ENCODE measurements around the gene CD81. TPM values are rescaled to one million over a fixed set of nuclear protein-coding genes. Genes with fewer than 3 reads are reported as not detected.

Gene CD81
- total and polyA plus RNA-seq, 10 of the 15 experiments (the other 5 are each of a cell fraction or from before 2014, with no cell fraction given), result 2.0 to 145 (median 57.2) TPM

DNA sequence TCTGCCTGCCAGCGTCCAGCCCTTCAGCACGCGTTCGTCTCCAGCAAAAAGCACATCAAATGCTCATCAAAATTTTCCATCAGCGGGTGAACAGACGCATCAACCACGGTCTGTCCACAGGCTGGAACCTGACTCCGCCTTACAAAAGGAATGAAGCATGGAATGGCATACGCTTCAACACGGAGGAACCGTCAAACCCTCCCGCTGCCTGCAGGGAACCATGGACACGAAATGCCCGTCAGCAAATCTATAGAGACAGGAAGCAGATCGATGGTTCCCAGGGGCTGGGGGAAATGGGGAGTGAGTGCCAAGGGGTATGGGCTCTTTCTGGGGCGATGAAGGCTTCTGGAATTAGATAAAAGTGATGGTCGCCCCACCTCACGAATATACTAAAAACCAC is 39.7 kb downstream of the CD81 start (continued):
- no peak for TF ChIP-seq SMARCA5 (IDR thresholded peaks at IDR 0.05)
- TF ChIP-seq, protein P1, sequence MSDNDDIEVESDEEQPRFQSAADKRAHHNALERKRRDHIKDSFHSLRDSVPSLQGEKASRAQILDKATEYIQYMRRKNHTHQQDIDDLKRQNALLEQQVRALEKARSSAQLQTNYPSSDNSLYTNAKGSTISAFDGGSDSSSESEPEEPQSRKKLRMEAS (IDR thresholded peaks at IDR 0.05; ENCODE audit: low read depth, low read length), result no peak
- no peak for TF ChIP-seq MEF2A (IDR thresholded peaks at IDR 0.05; ENCODE audit: insufficient read depth, low read depth, low read length)
- no peak for TF ChIP-seq BRCA1 (IDR thresholded peaks at IDR 0.05; ENCODE audit: low read depth, low read length)

DNA sequence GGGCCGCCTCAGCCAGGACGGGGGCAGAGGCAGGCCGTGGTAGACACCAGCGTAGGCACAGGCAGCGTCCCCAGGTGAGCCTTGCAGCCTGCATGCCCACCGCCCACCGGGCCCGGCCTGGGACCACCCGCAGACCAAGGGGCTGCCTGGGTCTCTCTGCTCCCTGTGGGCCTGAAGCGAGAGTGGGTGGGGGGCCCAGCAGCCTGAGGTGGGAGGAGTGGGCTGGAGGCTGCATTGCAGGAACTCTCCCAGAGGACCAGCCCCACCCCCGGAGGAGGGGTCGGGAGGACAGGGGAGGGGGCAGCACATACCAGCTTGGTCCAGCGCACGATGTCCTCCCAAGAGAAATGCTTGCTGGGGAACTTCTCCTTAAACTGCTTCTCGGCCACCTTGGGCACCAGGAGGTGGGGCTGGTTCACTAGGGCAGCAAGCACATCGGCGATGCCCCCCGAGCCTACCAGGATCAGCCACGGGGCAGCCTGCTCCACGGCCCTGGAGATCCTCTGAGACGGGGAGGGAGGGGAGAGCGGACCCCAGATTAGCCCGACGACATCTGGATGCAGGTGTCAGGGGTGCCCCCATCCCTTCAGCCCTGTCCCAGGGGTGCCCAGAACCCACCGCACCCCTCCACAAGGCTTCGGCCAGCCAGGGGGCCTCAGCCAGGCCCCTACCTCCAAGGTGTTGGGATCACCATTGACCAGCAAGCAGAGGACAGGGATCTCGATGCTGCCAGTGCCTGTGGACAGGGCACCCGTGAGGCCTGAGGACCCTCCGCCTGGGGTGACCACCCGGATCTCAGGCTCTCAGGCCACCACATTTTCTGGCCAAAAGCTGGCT is 41.0 kb downstream of the CD81 start:
- ChIA-PET CTCF (interaction anchor here (9.5 kb wide), 1 partner anchor 116 kb away, joined by 271 read pairs; the partner anchor contains the start of genes C11orf21 and TSPAN32), RAD21 (ENCODE audit: unreplicated experiment) (interaction anchor here (1.0 to 7.3 kb wide), 2 partner anchors 109 to 114 kb away, joined by 3 to 187 read pairs; partner anchors contain the start of genes C11orf21 and TSPAN32), SMC1A (ENCODE audit: uncharacterized antibody, unreplicated experiment) (interaction anchor here (1.0 to 3.4 kb wide), 2 partner anchors 112 to 117 kb away, joined by 3 to 60 read pairs; no protein-coding TSS in a partner anchor), POLR2A (no interaction called here)
- no peak for ATAC-seq
- no peak overlapping the region for H3K4me2 ChIP-seq (ENCODE audit: control insufficient read depth, insufficient read depth)
- no peaks in the 10 kb centered on the region for H3K79me2 ChIP-seq (ENCODE audit: control insufficient read depth, insufficient read depth, low read length)
- no peaks in the 10 kb centered on the region for H4K20me1 ChIP-seq (ENCODE audit: control insufficient read depth, insufficient read depth)
- BruUV-seq (replicated peaks), result no TSS peak
- no peaks in the 10 kb centered on the region for H3K9me3 ChIP-seq (replicated peaks; ENCODE audit: control insufficient read depth, insufficient read depth, low read length)
- H3K4me1 ChIP-seq (ENCODE audit: control insufficient read depth, insufficient read depth, low read length), result no peaks in the 10 kb centered on the region
- H3K9ac ChIP-seq (ENCODE audit: control insufficient read depth, insufficient read depth, low read length), result no peak overlapping the region
- no peak for FAIRE-seq
- H2AFZ ChIP-seq (ENCODE audit: control insufficient read depth, low read depth, low read length), result no peak overlapping the region
- TF ChIP-seq, protein P2, sequence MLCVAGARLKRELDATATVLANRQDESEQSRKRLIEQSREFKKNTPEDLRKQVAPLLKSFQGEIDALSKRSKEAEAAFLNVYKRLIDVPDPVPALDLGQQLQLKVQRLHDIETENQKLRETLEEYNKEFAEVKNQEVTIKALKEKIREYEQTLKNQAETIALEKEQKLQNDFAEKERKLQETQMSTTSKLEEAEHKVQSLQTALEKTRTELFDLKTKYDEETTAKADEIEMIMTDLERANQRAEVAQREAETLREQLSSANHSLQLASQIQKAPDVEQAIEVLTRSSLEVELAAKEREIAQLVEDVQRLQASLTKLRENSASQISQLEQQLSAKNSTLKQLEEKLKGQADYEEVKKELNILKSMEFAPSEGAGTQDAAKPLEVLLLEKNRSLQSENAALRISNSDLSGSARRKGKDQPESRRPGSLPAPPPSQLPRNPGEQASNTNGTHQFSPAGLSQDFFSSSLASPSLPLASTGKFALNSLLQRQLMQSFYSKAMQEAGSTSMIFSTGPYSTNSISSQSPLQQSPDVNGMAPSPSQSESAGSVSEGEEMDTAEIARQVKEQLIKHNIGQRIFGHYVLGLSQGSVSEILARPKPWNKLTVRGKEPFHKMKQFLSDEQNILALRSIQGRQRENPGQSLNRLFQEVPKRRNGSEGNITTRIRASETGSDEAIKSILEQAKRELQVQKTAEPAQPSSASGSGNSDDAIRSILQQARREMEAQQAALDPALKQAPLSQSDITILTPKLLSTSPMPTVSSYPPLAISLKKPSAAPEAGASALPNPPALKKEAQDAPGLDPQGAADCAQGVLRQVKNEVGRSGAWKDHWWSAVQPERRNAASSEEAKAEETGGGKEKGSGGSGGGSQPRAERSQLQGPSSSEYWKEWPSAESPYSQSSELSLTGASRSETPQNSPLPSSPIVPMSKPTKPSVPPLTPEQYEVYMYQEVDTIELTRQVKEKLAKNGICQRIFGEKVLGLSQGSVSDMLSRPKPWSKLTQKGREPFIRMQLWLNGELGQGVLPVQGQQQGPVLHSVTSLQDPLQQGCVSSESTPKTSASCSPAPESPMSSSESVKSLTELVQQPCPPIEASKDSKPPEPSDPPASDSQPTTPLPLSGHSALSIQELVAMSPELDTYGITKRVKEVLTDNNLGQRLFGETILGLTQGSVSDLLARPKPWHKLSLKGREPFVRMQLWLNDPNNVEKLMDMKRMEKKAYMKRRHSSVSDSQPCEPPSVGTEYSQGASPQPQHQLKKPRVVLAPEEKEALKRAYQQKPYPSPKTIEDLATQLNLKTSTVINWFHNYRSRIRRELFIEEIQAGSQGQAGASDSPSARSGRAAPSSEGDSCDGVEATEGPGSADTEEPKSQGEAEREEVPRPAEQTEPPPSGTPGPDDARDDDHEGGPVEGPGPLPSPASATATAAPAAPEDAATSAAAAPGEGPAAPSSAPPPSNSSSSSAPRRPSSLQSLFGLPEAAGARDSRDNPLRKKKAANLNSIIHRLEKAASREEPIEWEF (IDR thresholded peaks at IDR 0.05; ENCODE audit: insufficient replicate concordance, low read depth, low read length), result no peak
- TF ChIP-seq PAX8 (IDR thresholded peaks at IDR 0.05) (no peak), SP1 (IDR thresholded peaks at IDR 0.05; ENCODE audit: low read depth, low read length) (no peak), WRNIP1 (IDR thresholded peaks at IDR 0.05; ENCODE audit: borderline replicate concordance, low read depth, low read length) (no peak), TBL1XR1 (IDR thresholded peaks at IDR 0.05; ENCODE audit: low read depth, low read length) (no peak), MEF2A (IDR thresholded peaks at IDR 0.05; ENCODE audit: insufficient read depth, low read depth, low read length) (no peak), TCF12 (IDR thresholded peaks at IDR 0.05; ENCODE audit: low read depth, low read length) (no peak)
- TF ChIP-seq, protein P3, sequence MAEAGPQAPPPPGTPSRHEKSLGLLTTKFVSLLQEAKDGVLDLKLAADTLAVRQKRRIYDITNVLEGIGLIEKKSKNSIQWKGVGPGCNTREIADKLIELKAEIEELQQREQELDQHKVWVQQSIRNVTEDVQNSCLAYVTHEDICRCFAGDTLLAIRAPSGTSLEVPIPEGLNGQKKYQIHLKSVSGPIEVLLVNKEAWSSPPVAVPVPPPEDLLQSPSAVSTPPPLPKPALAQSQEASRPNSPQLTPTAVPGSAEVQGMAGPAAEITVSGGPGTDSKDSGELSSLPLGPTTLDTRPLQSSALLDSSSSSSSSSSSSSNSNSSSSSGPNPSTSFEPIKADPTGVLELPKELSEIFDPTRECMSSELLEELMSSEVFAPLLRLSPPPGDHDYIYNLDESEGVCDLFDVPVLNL (IDR thresholded peaks at IDR 0.05; ENCODE audit: low read depth, low read length), result no peak
- DNase-seq (ENCODE audit: low read depth, low spot score), result no peak
- intact Hi-C loops (cut with micrococcal nuclease; ENCODE audit: unreplicated experiment) (no loop called here), in situ Hi-C loops (cut with MboI) (loop anchor here (5.0 kb wide), 2 partner anchors 106 to 216 kb away; no protein-coding TSS in a partner anchor)
- no peaks in the 10 kb centered on the region for H3K27me3 ChIP-seq (replicated peaks in 1 of 2; ENCODE audit: control insufficient read depth in 2 of 2, insufficient read depth in 2 of 2, low read length in 1 of 2)
- no peak overlapping the region for H3K4me3 ChIP-seq
- H3K27ac ChIP-seq (ENCODE audit: control insufficient read depth, insufficient read depth), result no peak overlapping the region
- no peaks in the 10 kb centered on the region for H3K36me3 ChIP-seq (ENCODE audit: control insufficient read depth in 2 of 2, insufficient read depth in 2 of 2, low read length in 1 of 2)
- WGBS (ENCODE audit: insufficient coverage, insufficient replicate concordance, low lambda C conversion rate, missing lambda C conversion rate), result 38% methylated on average over 30 of the region's 30 CpGs

Data from GM12878 (cell line).